ENCODE results near the gene PSMB7. TPM values are rescaled to one million over a fixed set of nuclear protein-coding genes. Genes with fewer than 3 reads are reported as not detected.

Gene PSMB7
- total RNA-seq, 1 donor from 2014 or later = 142 TPM

- H3K27me3 Mint-ChIP-seq (ENCODE audit: low read depth) = peaks cover 48% of the 10 kb centered on the region
Observed at GRCh38 chr9:124452841-124453585, 37.8 kb upstream of the PSMB7 start.

GRCh38 chr9:124452326-124452725 lies 37.1 kb upstream of the PSMB7 start:
- peaks cover 48% of the 10 kb centered on the region for H3K27me3 Mint-ChIP-seq (ENCODE audit: low read depth)
- H3K4me1 Mint-ChIP-seq = peaks cover 8% of the 10 kb centered on the region
- no peaks in the 10 kb centered on the region for H3K9me3 Mint-ChIP-seq

More at GRCh38 chr9:124452841-124453585, 37.8 kb upstream of the PSMB7 start:
- Mint-ChIP-seq H3K9me3 (no peaks in the 10 kb centered on the region), H3K36me3 (no peaks in the 10 kb centered on the region), H3K4me3 (peak overlapping the region; percentile 20), H3K4me1 (peaks cover 8% of the 10 kb centered on the region), H3K27ac (no peak overlapping the region)
- no peak for DNase-seq (ENCODE audit: low spot score in 2 of 2, unreplicated experiment in 2 of 2)
- TF ChIP-seq CTCF (IDR thresholded peaks at IDR 0.05; ENCODE audit: unreplicated experiment) = no peak

GRCh38 chr9:124450931-124451661 lies 35.9 kb upstream of the PSMB7 start:
- no peak for TF ChIP-seq CTCF (IDR thresholded peaks at IDR 0.05; ENCODE audit: unreplicated experiment)
- peaks cover 48% of the 10 kb centered on the region for H3K27me3 Mint-ChIP-seq (ENCODE audit: low read depth)
- peaks cover 8% of the 10 kb centered on the region for H3K4me1 Mint-ChIP-seq
- no peaks in the 10 kb centered on the region for H3K9me3 Mint-ChIP-seq
- H3K36me3 Mint-ChIP-seq = no peaks in the 10 kb centered on the region
- no peak overlapping the region for H3K27ac Mint-ChIP-seq
- H3K4me3 Mint-ChIP-seq = peak overlapping the region; percentile 67
- DNase-seq (ENCODE audit: low spot score in 2 of 2, unreplicated experiment in 2 of 2) = no peak

More at GRCh38 chr9:124452326-124452725, 37.1 kb upstream of the PSMB7 start:
- no peak overlapping the region for H3K27ac Mint-ChIP-seq
- no peak for TF ChIP-seq CTCF (IDR thresholded peaks at IDR 0.05; ENCODE audit: unreplicated experiment)
- peak overlapping the region; percentile 20 for H3K4me3 Mint-ChIP-seq
- DNase-seq (ENCODE audit: low spot score in 2 of 2, unreplicated experiment in 2 of 2) = no peak
- H3K36me3 Mint-ChIP-seq = no peaks in the 10 kb centered on the region

- H3K4me1 Mint-ChIP-seq = peaks cover 8% of the 10 kb centered on the region
- peak; percentile 59 to 70 for DNase-seq (ENCODE audit: low spot score in 2 of 2, unreplicated experiment in 2 of 2)
- H3K36me3 Mint-ChIP-seq = no peaks in the 10 kb centered on the region
- no peak for TF ChIP-seq CTCF (IDR thresholded peaks at IDR 0.05; ENCODE audit: unreplicated experiment)
- H3K4me3 Mint-ChIP-seq = peak within 1 kb of the TSS; percentile 67
- no peak within 1 kb of the TSS for H3K27ac Mint-ChIP-seq
- H3K27me3 Mint-ChIP-seq (ENCODE audit: low read depth) = peaks cover 43% of the 10 kb centered on the region
- H3K9me3 Mint-ChIP-seq = no peaks in the 10 kb centered on the region
Observed at GRCh38 chr9:124450241-124450924, 35.1 kb upstream of the PSMB7 start, which contains the start of gene ADGRD2. TSS of gene ADGRD2 (plus strand) at chr9:124450451. CDS start at chr9:124451667, 1,216 bp downstream.

- Mint-ChIP-seq H3K9me3 (no peaks in the 10 kb centered on the region), H3K36me3 (no peaks in the 10 kb centered on the region), H3K27ac (no peak overlapping the region), H3K4me3 (no peak overlapping the region), H3K4me1 (peaks cover 8% of the 10 kb centered on the region), H3K27me3 (ENCODE audit: low read depth) (peaks cover 38% of the 10 kb centered on the region)
- no peak for TF ChIP-seq CTCF (IDR thresholded peaks at IDR 0.05; ENCODE audit: unreplicated experiment)
- no peak for DNase-seq (ENCODE audit: low spot score in 2 of 2, unreplicated experiment in 2 of 2)
Observed at GRCh38 chr9:124449381-124450151, 34.3 kb upstream of the PSMB7 start.
